Type B pancreatic cell (in vitro differentiated cells): ENCODE measurements around the gene PIAS3. TPM values are rescaled to one million over a fixed set of nuclear protein-coding genes. Genes with fewer than 3 reads are reported as not detected.
A peak's percentile ranks its signal among the peaks of the same experiment; 100 is the strongest.

ENCODE experiments used
- DNase-seq: peaks from one replicate; pipeline ENCODE4 v3.0.0; 2021; ENCODE audit warnings: mixed read lengths; ENCODE audit not compliant: unreplicated experiment; ENCODE audit errors: extremely low spot score
- H3K27ac Mint-ChIP-seq: 2 replicates; pipeline ENCODE4 v1.8.0; 2021; ENCODE audit warnings: mild to moderate bottlenecking, mixed read lengths
- H3K27me3 Mint-ChIP-seq: 2 replicates; pipeline ENCODE4 v1.8.0; 2021; ENCODE audit warnings: mixed read lengths
- H3K36me3 Mint-ChIP-seq: 2 replicates; pipeline ENCODE4 v1.8.0; 2021; ENCODE audit warnings: mixed read lengths
- H3K4me1 Mint-ChIP-seq: one replicate; pipeline ENCODE4 v1.8.0; 2021; ENCODE audit warnings: mixed read lengths; ENCODE audit not compliant: unreplicated experiment
- H3K4me3 Mint-ChIP-seq: 2 replicates; pipeline ENCODE4 v1.8.0; 2021; ENCODE audit warnings: mild to moderate bottlenecking, mixed read lengths
- H3K9me3 Mint-ChIP-seq: 2 replicates; pipeline ENCODE4 v1.8.0; 2021; ENCODE audit warnings: mixed read lengths
- total RNA-seq: library from RNA; stranded (reverse); gene quantifications from 2 replicates; pipeline ENCODE4 v1.2.1, GENCODE V29; 2021; ENCODE audit warnings: low replicate concordance
- TF ChIP-seq, protein P1 (sequence below): fragments of 200-600 bp; sonication (generic); conservative IDR thresholded peaks from 2 replicates; pipeline ENCODE4 v1.5.0; 2021; ENCODE audit warnings: antibody characterized with exemption, mild to moderate bottlenecking

The PIAS3 gene
- total RNA-seq, 1 donor from 2014 or later = 40.0 TPM

DNA sequence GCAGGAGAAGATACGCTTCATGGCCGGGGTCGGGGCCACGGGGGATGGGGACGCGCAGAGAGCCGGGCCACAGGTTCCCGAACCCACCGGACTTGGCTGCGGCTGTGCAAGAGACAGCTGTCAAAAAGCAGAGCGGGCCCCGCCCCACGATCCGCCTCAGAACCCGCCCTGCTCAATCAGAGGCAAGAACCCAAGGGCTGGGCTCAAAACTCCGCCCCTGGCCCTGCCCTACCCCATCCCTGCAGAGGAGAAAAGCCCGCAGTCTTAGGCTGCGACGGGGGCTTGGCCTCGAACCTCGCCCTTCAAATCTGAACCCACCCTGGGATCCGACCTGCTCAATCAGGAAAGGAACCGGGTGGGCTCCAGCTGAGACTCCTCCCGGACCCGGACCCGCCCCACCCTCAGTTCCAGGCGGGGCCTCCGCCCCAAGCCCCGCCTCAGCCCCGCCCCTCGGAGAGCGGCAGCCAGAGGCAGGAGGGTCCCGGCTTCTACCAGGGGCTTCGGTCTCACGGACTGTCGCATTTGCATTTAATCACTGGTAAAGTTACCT is 26.9 kb upstream of the PIAS3 start, which contains the start of gene ANKRD35:
ANKRD35 (minus strand) TSS at position 129 of the 550 bp plus-strand sequence; CDS start at position 21, 108 bp downstream.
- Mint-ChIP-seq H3K27ac (no peak within 1 kb of the TSS), H3K9me3 (no peaks in the 10 kb centered on the region), H3K4me1 (peaks cover 5% of the 10 kb centered on the region), H3K27me3 (peaks cover 38% of the 10 kb centered on the region), H3K4me3 (peak within 1 kb of the TSS; percentile 86), H3K36me3 (no peaks in the 10 kb centered on the region)
- TF ChIP-seq, protein P1, sequence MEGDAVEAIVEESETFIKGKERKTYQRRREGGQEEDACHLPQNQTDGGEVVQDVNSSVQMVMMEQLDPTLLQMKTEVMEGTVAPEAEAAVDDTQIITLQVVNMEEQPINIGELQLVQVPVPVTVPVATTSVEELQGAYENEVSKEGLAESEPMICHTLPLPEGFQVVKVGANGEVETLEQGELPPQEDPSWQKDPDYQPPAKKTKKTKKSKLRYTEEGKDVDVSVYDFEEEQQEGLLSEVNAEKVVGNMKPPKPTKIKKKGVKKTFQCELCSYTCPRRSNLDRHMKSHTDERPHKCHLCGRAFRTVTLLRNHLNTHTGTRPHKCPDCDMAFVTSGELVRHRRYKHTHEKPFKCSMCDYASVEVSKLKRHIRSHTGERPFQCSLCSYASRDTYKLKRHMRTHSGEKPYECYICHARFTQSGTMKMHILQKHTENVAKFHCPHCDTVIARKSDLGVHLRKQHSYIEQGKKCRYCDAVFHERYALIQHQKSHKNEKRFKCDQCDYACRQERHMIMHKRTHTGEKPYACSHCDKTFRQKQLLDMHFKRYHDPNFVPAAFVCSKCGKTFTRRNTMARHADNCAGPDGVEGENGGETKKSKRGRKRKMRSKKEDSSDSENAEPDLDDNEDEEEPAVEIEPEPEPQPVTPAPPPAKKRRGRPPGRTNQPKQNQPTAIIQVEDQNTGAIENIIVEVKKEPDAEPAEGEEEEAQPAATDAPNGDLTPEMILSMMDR = no peak
- DNase-seq = peak; percentile 80

DNA sequence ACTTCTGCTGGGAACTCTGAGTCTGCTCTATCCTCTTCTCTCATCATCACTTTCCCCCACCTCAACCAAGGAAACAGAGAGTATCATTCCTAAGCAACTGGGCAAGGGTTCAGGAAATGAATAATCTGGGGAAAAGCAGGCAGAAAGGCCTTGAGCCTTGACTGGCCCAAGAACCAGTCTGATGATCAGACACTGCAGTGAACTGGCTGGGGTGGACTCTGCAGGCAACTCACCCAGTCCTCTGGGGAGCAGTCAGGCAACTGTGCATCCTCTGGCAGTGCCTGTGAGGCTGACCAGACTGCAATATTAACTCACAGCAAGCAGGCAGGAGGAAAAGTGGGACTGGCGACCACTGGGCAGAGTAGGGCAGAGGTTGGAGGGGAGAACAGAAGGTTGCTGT is 25.8 kb upstream of the PIAS3 start:
- Mint-ChIP-seq H3K27me3 (peaks cover 38% of the 10 kb centered on the region), H3K4me3 (peak overlapping the region; percentile 86), H3K9me3 (no peaks in the 10 kb centered on the region), H3K36me3 (no peaks in the 10 kb centered on the region), H3K27ac (no peak overlapping the region), H3K4me1 (peaks cover 12% of the 10 kb centered on the region)
- DNase-seq = no peak
- TF ChIP-seq, protein P1 = no peak

DNA sequence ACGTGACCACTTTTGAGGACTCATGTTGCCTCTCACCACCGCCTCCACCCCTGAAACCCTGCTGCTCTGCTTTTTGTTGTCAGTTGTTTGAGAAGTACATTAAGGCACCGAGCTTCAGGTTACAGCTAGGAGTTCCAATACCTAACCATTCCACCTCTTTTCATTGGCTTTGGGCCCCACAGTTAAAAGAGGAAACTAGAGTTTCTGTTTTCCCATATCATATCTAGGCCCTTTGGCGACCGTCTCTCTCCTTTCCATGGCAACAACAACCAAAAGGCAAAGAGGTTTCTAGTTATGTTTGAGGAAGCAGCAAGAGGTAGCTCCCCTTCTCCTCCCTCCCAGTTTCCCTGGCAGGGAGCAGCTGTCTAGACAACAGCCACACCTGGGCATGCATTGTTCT is 20.9 kb upstream of the PIAS3 start:
- H3K4me3 Mint-ChIP-seq = peak overlapping the region; percentile 7
- peaks cover 13% of the 10 kb centered on the region for H3K4me1 Mint-ChIP-seq
- no peaks in the 10 kb centered on the region for H3K9me3 Mint-ChIP-seq
- peak overlapping the region; percentile 21 for H3K27ac Mint-ChIP-seq
- no peak for DNase-seq
- peaks cover 33% of the 10 kb centered on the region for H3K27me3 Mint-ChIP-seq
- H3K36me3 Mint-ChIP-seq = no peaks in the 10 kb centered on the region
- TF ChIP-seq, protein P1 = no peak

DNA sequence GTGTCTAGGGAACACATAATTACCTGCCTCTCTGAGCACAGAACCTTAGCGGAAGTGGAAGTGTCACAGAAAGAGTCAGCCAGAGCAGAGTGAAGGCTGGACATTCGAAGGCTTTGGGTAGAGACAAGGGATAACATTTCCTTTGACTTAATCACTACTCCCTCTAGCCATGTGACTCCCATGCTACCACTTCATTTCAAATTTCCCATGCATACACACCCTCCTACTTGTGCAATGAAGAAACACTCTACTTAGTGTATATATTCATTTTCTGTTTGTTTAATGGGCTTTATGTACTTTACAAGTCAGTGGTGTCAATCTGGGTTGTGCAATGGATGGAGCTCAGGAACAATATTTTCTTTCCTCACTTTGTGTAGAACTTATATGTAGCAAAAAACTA is 19.8 kb upstream of the PIAS3 start:
- Mint-ChIP-seq H3K36me3 (no peaks in the 10 kb centered on the region), H3K9me3 (no peaks in the 10 kb centered on the region), H3K4me3 (no peak overlapping the region), H3K27ac (no peak overlapping the region), H3K4me1 (peaks cover 13% of the 10 kb centered on the region), H3K27me3 (peaks cover 28% of the 10 kb centered on the region)
- TF ChIP-seq, protein P1 = no peak
- DNase-seq = no peak

DNA sequence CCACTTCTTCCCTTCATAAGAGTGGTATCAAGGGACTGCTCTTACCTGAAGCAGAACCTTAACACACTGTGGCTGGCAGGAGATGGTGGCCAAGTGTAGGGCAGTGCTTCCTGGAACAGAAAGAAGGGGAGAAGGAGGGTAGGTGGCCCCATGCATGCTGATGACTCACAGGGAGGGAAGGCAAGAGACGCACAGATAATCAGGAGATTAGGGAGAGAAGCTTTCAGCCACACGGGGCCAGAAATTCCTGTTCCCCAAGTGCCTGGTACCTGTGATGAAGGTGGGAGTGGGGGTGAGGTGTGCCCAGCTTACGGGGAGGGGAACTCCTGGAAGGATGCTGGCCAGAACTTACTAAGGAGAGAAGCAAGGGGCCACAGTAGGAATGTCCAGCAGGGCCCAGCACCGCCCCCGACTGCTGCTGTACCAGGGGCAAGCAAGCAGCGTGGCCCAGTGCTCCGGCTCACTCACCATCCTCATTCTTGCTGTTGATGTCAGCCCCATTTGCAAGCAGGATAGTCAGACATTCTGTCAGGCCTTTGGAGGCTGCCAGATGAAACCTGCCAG is 19.1 kb upstream of the PIAS3 start:
- H3K27me3 Mint-ChIP-seq = peaks cover 31% of the 10 kb centered on the region
- DNase-seq = no peak

More for the DNA sequence above, 19.1 kb upstream of the PIAS3 start:
- Mint-ChIP-seq H3K9me3 (no peaks in the 10 kb centered on the region), H3K36me3 (no peaks in the 10 kb centered on the region), H3K4me3 (no peak overlapping the region), H3K4me1 (peaks cover 13% of the 10 kb centered on the region), H3K27ac (peak overlapping the region; percentile 34)
- TF ChIP-seq, protein P1 = no peak
